Airway epithelial cell (primary cell): ENCODE data around the gene DEFB121. TPM values are rescaled to one million over a fixed set of nuclear protein-coding genes. Genes with fewer than 3 reads are reported as not detected.

Source experiments
- total RNA-seq: library from RNA; depleted of rRNA; stranded (reverse); fragments of >200 nt; gene quantifications from 2 replicates; pipeline ENCODE4 v1.2.3, GENCODE V29; 2015

DEFB121 gene, protein sequence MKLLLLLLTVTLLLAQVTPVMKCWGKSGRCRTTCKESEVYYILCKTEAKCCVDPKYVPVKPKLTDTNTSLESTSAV
- total RNA-seq, result not detected in 2 replicates

DNA sequence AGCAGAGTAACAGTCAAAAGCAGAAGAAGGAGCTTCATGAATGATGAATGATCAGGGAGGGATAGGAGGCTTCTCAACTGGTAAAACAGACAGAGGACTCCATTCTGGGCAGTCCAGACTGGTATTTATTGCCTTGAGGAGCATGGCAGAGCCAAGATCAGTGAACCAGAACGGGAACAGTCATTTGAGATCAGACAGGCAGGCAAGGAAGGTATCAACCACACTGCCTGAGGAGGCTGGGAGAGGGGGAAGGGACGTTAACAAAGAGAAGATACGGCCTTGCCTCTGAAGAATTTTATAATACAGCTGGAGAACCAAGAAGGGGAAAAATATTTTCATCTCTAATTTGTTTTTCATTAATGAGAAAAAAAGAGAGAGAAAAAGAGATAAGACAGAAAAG is at the start of gene DEFB121:
Gene DEFB121 (minus strand): TSS at position 101 of the 400 bp plus-strand sequence. CDS start 63 bp downstream, at position 38.

GRCh38 chr20:31440012-31440659 is 34.1 kb upstream of the DEFB121 start, which contains the start of gene DEFB123:
Gene DEFB123 (plus strand): TSS chr20:31440632. CDS start chr20:31440699, 67 bp downstream.

DNA sequence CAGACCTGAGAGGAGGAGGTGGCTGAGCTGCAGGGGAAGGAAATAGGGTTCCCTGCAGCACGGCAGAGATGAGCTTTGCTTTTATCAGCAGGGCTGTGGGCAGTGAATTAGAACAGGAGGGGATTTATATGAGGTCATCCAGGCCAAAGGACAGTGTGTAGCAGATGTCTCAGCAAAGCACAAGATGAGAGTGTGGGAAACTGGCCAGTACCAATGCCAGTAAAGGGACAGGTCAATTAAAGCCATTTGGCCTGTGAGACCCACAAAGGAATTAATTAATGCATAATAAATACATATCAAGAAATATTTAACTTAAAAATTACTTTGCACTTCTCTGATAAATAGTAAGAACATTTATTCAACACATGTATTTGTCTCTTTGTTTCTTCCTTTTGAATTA is 15.5 kb downstream of the DEFB121 start, which contains the start of gene DEFB119:
Gene DEFB119 (minus strand): TSS at position 101 of the 400 bp plus-strand sequence. CDS start 107 bp downstream, outside the sequence.

GRCh38 chr20:31368301-31368700 is 37.7 kb downstream of the DEFB121 start, which contains the start of gene DEFB118:
Gene DEFB118 (plus strand): TSS chr20:31368601. CDS start chr20:31368651, 50 bp downstream.

Other genes starting within 250 kb of the DEFB121 start
- gene DEFB115, start 148.6 kb downstream of the DEFB121 start, total RNA-seq, result not detected in 2 replicates
- not detected in 2 replicates for gene DEFB116, start 97.6 kb downstream of the DEFB121 start, total RNA-seq
- not detected in 2 replicates for gene DEFB118, start 37.6 kb downstream of the DEFB121 start, total RNA-seq
- not detected in 2 replicates for gene DEFB119, start 15.6 kb downstream of the DEFB121 start, total RNA-seq
- not detected in 2 replicates for gene DEFB123, start 34.4 kb upstream of the DEFB121 start, total RNA-seq
- not detected in 2 replicates for gene DEFB124, start 68.9 kb upstream of the DEFB121 start, total RNA-seq
- not detected in 2 replicates for gene REM1, start 69.1 kb upstream of the DEFB121 start, total RNA-seq
- gene HM13, start 108.2 kb upstream of the DEFB121 start, total RNA-seq, result 55.3 and 92.6 TPM in 2 replicates
- gene ID1, start 199.1 kb upstream of the DEFB121 start, total RNA-seq, result 651 and 673 TPM in 2 replicates
- not detected in 2 replicates for gene COX4I2, start 231.7 kb upstream of the DEFB121 start, total RNA-seq